Right lobe of liver (tissue), 4 donors: ENCODE results near the gene DPP10.

Experiments
- CTCF ChIP-seq, 4 donors: fragments of 200-600 bp in 3 of 4; fragments of 450-650 bp in 1 of 4; IDR thresholded peaks; one replicate each; pipeline versions ENCODE4 v1.5.1 to v1.8.0; 2016 to 2022; ENCODE audit warnings: antibody characterized with exemption in 4 of 4, mild to moderate bottlenecking in 2 of 4
- POLR2A ChIP-seq: fragments of 450-650 bp; IDR thresholded peaks from one replicate; pipeline ENCODE4 v1.6.1; 2017; ENCODE audit warnings: antibody characterized with exemption, mild to moderate bottlenecking
- donor health status: DM: no; HTN: no; CAD: no.
- donor health status: DM: no; HTN: no; CAD: no.
- donor health status: DM: no; HTN: yes; CAD: no.

- TF ChIP-seq CTCF (IDR thresholded peaks at IDR 0.05) (no peak), POLR2A (no peak)
These were observed 641.3 kb downstream of the DPP10 start for GRCh38 chr2:115083711-115084110.
